NCI-H1694 (cell line): ENCODE results near the gene CDH23.
"Not testable (repeated sequence)": the region's sequence is repeated elsewhere in the genome, so short reads cannot be mapped to it uniquely, and the experiment has no call there.

Experiments
- DNase-seq: peaks from one replicate; lab custom pipeline; 2025; lab: John Stamatoyannopoulos, UW

Gene CDH23

DNA sequence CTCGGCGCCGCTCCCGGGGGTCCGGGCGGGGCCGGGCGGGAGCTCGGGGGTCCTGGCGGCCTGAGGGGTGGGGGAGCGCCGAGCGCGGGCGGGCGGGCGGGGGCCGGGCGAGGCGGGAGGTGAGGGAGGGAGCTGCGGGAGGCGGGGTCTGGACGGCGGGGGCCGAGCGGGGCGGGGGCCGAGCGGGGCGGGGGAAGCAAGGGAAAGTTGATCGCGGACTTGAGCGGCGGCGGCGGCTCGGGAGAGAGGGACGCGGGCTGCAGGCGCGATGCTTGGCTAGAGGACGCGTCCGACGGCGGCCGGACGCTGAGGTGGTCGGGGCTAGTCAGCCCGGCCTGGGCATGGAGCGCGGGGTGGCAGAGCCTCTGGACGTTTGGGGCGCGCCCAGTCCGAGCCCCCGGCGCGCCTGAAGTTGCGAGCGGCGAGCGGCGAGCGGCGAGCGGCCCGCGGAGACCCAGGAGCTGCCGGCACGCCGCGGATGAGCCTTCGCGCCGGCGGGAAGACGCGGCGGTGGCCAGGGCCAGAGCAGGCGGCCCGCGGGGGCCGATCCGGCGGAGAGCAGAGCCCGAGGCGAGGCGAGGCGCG lies at the start of gene CDH23:
Gene CDH23, plus strand, starts transcription at position 210 of the 585 bp plus-strand sequence. CDS start 42,912 bp downstream, outside the sequence.
- no peak for DNase-seq

DNA sequence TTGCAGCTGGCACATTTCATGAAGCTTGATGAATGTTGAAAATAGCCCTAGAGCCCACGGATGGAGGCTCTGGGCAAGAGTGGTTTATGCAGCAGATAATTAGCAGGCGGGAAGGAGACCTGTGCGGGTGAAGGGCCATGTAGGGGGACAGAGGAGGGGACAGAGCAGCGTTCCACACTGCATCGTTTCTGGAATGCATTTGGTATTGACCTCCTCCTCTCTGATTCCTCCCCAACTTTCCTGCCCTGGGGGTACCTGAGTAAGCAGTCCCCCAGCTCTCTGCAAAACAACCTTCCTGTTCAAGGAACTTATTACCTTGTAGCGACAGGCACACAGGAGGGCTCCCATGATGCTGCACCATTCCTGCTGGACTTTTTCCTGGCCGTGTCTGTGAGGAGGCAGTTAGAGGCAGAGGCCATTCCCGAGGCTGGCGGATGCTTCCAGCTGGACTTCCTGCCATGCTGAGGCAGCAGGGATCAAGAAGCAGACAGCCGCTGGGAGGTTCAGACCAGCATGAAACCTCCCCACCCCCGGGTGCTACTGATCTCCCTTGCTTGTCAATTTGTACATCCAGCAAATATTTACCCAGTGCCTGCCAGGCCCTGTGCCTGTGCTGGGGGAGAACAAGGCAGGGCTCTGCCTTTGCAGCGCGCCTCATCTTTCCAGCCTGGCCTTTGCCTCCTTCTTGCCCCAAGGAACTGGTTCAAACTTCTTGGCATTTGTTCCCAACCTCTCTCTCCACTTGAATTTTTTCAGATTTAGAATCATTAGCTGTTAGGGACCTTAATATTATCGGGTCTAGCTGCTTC lies 48.9 kb upstream of the CDH23 start:
- no peak for DNase-seq

DNA sequence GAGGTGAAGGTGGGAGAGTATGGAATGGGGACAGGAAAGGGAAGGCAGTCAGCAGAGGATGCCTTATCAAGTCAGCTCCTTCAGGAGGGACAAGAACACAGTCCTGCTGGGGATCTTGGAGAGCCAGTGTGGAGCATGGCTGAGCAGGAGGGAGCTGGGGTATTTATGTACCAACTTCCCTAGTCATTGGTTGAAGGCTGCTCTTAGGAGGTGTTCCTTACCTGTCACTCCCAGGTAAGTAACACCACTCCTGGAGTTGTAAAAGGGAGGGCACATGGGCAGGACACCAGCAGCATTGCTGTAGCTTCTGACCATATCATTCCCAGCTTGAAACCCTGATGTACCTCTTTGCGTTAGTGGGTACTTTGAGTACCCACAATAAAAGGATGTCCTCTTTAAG lies 47.9 kb upstream of the CDH23 start:
- no peak for DNase-seq

- no peak for DNase-seq
Observed at GRCh38 chr10:71349406-71349805, 47.3 kb upstream of the CDH23 start.

GRCh38 chr10:71351087-71351486 lies 45.6 kb upstream of the CDH23 start:
- DNase-seq = no peak

DNA sequence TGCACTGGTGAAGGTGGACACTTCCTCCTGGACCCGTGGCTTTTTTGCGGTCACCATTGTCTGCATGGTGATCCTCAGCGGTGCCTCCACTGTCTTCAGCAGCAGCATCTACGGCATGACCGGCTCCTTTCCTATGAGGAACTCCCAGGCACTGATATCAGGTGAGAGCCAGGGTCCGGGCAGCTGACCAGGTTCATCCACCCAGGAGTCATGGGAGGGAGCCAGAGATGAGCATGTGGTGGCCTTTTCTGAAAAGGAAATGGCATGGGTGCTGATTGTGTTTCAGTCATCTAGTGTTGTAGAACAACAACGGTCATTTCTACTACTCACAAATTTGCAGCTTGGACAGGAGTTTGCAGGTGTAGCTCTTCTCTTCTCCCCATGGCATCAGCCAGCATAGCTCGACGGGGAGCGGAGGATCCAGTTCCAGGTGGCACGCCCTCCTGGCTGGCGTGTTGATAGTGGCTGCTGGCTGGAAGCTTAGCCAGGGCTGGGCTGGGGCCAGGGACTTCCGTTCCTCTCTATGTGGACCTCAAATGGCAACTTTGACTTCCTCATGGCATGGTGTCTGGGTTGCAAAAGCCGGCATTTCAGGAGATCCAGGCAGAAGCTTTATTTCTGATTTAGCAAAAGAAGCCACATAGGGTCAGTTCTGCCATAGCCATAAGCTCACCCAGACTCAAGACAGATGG lies 44.9 kb upstream of the CDH23 start:
- DNase-seq = no peak

DNA sequence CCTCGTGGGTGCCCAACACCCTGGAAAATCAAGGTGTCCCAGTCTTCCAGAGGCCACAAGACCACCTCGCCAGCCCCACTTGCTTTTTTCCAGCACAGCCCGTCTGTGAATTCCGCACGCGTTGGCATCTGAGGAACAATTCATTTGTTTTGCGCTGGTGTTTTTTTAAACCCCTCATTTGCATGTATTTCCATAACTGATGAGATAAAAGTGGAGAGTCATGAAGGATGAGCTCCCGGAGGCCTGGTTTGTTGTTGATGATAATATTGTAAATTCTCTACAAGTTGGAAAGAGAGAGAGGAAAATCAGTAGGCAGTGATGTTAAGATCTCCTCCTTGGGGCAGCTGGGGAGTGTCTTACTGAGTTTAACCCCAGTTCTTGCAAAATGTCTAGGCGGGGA lies 43.1 kb upstream of the CDH23 start:
- no peak for DNase-seq

- DNase-seq = no peak
Observed at GRCh38 chr10:71354776-71355175, 41.9 kb upstream of the CDH23 start.

GRCh38 chr10:71355886-71356285 lies 40.8 kb upstream of the CDH23 start:
- no peak for DNase-seq

DNA sequence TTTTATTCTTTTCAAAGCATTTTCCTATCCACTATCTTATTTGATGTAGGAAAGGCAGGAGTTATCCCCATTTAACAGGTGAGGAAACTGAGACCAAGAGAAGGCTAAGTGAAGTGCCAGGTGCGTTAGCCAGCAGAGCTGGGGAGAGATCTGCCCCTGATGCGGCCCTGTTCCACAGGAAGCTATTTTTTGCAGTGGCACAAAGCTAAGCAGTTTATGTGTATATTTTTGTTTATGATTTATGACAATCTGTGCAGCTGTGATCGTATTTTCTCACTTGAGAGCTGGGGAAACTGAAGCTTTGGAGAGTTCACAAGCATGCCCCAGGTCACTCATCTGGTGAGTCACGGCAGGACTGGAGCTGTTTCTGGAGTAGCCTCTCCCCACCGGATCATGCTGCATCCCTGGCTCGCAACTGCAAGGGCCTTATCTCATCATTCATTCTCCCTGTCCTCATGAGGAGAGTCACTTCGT lies 38.9 kb upstream of the CDH23 start:
- DNase-seq = no peak

- no peak for DNase-seq
Observed at GRCh38 chr10:71358277-71358676, 38.4 kb upstream of the CDH23 start.

DNA sequence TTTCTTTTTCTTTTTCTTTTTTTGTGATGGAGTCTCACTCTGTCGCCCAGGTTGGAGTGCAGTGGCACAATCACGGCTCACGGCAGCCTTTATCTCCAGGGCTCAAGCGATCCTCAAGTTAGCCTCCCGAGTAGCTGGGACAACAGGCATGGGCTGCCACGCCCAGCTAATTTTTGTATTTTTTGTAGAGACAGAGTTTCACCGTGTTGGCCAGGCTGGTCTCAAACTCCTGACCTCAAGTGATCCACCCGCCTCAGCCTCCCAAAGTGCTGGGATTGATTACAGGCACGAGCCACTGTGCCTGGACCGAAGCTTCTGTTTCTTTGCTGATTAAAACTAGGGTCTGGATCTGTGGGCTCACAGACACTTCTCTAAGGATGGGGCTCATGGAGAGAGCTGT lies 37.8 kb upstream of the CDH23 start:
- not testable (repeated sequence) for DNase-seq

- no peak for DNase-seq
Observed at GRCh38 chr10:71359364-71360046, 37.2 kb upstream of the CDH23 start.

DNA sequence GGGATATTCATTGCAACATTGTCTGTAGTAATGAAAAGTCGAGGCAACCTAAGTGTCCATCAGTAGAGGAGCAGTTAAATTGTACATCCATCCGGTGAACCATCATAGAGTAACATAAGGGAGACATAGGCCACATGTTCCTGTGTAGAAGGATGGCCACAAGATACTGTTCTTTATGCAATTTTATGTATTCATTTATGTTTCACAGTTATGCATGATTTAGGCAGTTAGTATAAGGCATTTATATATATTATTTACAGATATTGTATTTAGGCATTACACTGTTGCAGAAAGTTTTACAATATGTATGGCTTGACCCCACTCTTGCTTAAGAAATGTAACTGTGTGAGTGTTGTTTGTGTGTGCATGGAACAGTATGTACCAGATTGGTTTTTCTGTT lies 36.0 kb upstream of the CDH23 start:
- DNase-seq = no peak

DNA sequence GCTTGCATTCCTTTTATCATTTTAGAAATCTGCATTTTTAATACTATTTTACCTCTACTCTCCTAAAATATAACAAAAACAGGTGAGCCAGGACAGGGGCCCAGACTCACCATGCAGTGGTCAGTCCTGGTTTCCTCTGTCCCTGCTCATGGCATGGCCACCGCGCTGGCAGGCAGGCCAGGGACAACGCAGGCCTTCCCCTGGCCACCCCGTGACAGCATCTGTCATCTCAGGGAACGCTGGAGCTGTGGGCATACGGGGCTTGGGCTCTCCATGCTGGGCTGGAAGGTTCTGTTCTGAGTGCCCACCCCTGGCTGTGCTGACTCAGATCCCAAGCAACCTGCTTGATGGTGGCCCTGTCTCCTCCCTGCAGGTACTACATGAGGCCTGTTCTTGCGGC lies 35.1 kb upstream of the CDH23 start:
- DNase-seq = no peak

DNA sequence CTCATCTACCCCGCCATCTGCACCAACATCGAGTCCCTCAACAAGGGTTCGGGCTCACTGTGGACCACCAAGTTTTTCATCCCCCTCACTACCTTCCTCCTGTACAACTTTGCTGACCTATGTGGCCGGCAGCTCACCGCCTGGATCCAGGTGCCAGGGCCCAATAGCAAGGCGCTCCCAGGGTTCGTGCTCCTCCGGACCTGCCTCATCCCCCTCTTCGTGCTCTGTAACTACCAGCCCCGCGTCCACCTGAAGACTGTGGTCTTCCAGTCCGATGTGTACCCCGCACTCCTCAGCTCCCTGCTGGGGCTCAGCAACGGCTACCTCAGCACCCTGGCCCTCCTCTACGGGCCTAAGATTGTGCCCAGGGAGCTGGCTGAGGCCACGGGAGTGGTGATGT lies 34.6 kb upstream of the CDH23 start:
- DNase-seq = no peak

GRCh38 chr10:71363936-71364335 lies 32.8 kb upstream of the CDH23 start:
- no peak for DNase-seq

GRCh38 chr10:71365366-71365765 lies 31.4 kb upstream of the CDH23 start:
- DNase-seq = no peak

GRCh38 chr10:71366690-71367089 lies 30.0 kb upstream of the CDH23 start:
- no peak for DNase-seq

DNA sequence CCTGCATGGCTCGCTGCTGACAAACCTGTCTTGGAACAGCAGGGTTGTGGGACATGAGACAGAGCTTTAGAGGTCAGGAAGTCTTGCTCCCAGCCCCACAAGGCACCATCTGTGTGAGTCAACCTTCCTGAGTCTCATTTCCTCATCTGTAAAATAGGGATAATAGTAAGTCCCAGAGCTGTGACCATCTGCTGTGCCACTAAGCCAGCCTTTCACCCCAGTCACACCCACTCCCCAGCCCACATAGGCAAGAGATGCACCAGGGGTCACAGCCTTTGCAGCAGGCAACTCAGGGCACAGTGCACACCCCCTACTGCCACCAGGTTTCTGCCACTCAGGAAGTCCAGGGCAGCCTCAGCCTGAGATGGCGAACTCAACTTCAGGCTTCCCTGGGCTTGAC lies 29.4 kb upstream of the CDH23 start:
- no peak for DNase-seq

- DNase-seq = no peak
Observed at GRCh38 chr10:71368176-71368575, 28.5 kb upstream of the CDH23 start.

DNA sequence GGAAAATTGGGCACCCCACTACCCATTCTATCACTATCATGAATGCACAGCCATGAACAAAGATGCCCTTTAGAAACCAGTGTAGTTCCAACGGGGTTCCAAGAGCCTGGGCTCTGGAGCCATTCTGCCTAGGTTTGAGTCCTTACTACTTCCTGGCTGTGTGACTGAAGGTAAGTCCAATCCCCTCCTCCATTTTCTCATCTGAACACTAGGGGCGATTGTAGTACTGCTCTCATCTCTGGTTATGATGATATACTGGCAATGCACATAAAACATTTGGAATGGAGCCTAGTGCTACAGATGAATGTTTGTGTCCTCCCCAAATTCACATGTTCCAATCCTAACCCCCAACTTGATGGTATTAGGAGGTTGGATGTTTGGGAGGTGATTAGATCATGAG lies 28.1 kb upstream of the CDH23 start:
- no peak for DNase-seq

GRCh38 chr10:71369602-71370001 lies 27.1 kb upstream of the CDH23 start:
- no peak for DNase-seq
